B cell (primary cell): ENCODE results near the gene RMDN3. TPM values are rescaled to one million over a fixed set of nuclear protein-coding genes. Genes with fewer than 3 reads are reported as not detected.
A peak's percentile ranks its signal among the peaks of the same experiment; 100 is the strongest.

Experiments
- ATAC-seq: fragments of 200-7000 bp; cut with Tn5 transposase; one replicate; pipeline ENCODE4 v1.10.0; 2021; ENCODE audit warnings: low read depth, mild to moderate bottlenecking, moderate number of reproducible peaks, moderate library complexity
- CTCF ChIA-PET: fragments of 350-600 bp; sonication (Branson Sonifier 250); formaldehyde crosslinking; loops from one replicate; lab custom pipeline; 2021; ENCODE audit warnings: antibody characterized with exemption, inconsistent platforms; lab: Charles Lee
- POLR2A ChIA-PET: fragments of 350-600 bp; sonication (Branson Sonifier 250); formaldehyde crosslinking; loops from one replicate; lab custom pipeline; 2021; ENCODE audit warnings: antibody characterized with exemption; lab: Charles Lee
- DNase-seq: peaks from one replicate; pipeline ENCODE4 v3.0.0; 2013
- H2AFZ ChIP-seq: 2 replicates; pipeline ENCODE4 v1.6.1; 2012; ENCODE audit warnings: mild to moderate bottlenecking, low read depth, low read length; ENCODE audit not compliant: insufficient read depth, poor library complexity, severe bottlenecking
- H3K27ac ChIP-seq, 2 donors: 1 replicate in 1 of 2; 2 replicates in 1 of 2; pipeline ENCODE4 v1.5.1; 2012 to 2013; ENCODE audit warnings: low read length in 2 of 2, mild to moderate bottlenecking in 2 of 2, moderate library complexity in 1 of 2
- H3K27me3 ChIP-seq, 4 experiments: fragments of 200-600 bp in 1 of 4; sonication (generic) in 1 of 4; replicated peaks in 1 of 4; 1 replicate in 2 of 4; 2 replicates in 2 of 4; pipeline versions ENCODE4 v1.6.1 to v1.7.0; 2013 to 2016; ENCODE audit warnings: low read length in 3 of 4, mild to moderate bottlenecking in 2 of 4, mixed read lengths in 1 of 4, moderate library complexity in 1 of 4; ENCODE audit not compliant: insufficient read depth in 4 of 4, control insufficient read depth in 3 of 4; ENCODE audit errors: control extremely low read depth in 1 of 4
- H3K36me3 ChIP-seq, 2 experiments: replicated peaks in 1 of 2; 1 replicate in 1 of 2; 2 replicates in 1 of 2; pipeline versions ENCODE4 v1.6.1 to v1.7.1; 2013; ENCODE audit warnings: low read length in 1 of 2; ENCODE audit not compliant: insufficient read depth in 2 of 2, control insufficient read depth in 1 of 2; ENCODE audit errors: control extremely low read depth in 1 of 2, extremely low read depth in 1 of 2
- H3K4me1 ChIP-seq, 2 donors: fragments of 200-600 bp in 1 of 2; sonication (generic) in 1 of 2; 1 replicate in 1 of 2; 2 replicates in 1 of 2; pipeline versions ENCODE4 v1.5.1 to v1.6.1; 2013 to 2017; ENCODE audit warnings: low read length in 2 of 2; ENCODE audit not compliant: control insufficient read depth in 2 of 2, insufficient read depth in 2 of 2
- H3K4me2 ChIP-seq: replicated peaks from 2 replicates; pipeline ENCODE3; 2012; ENCODE audit warnings: mild to moderate bottlenecking, low read depth, low read length; ENCODE audit not compliant: poor library complexity, severe bottlenecking
- H3K4me3 ChIP-seq, 5 experiments: fragments of 200-600 bp in 1 of 5; sonication (generic) in 1 of 5; 1 replicate in 3 of 5; 2 replicates in 2 of 5; pipeline versions ENCODE4 v1.5.1 to v1.7.0; 2011 to 2016; ENCODE audit warnings: low read length in 4 of 5, mild to moderate bottlenecking in 4 of 5, low read depth in 2 of 5, control low read depth in 1 of 5, moderate library complexity in 1 of 5; ENCODE audit not compliant: insufficient read depth in 1 of 5; ENCODE audit errors: control extremely low read depth in 1 of 5, extremely low read depth in 1 of 5
- H3K79me2 ChIP-seq: fragments of 200-600 bp; sonication (generic); one replicate; pipeline ENCODE4 v1.6.0; 2016; ENCODE audit warnings: low read length; ENCODE audit not compliant: control insufficient read depth, insufficient read depth
- H3K9ac ChIP-seq: fragments of 200-600 bp; sonication (generic); 2 replicates; pipeline ENCODE4 v1.6.1; 2017; ENCODE audit warnings: mild to moderate bottlenecking, low read length, moderate library complexity
- H3K9me3 ChIP-seq, 3 donors: one replicate each; pipeline versions ENCODE4 v1.6.1 to v1.7.1; 2013; ENCODE audit warnings: low read length in 2 of 3; ENCODE audit not compliant: control insufficient read depth in 2 of 3, insufficient read depth in 1 of 3; ENCODE audit errors: control extremely low read depth in 1 of 3
- H4K20me1 ChIP-seq: 2 replicates; pipeline ENCODE4 v1.6.0; 2012; ENCODE audit warnings: mild to moderate bottlenecking, low read length; ENCODE audit not compliant: insufficient read depth, control insufficient read depth, poor library complexity, severe bottlenecking
- H3K27ac Mint-ChIP-seq: one replicate; pipeline ENCODE4 v1.8.0; 2021; ENCODE audit warnings: mixed read lengths
- H3K27me3 Mint-ChIP-seq: one replicate; pipeline ENCODE4 v1.8.0; 2021; ENCODE audit warnings: mixed read lengths
- H3K4me1 Mint-ChIP-seq: one replicate; pipeline ENCODE4 v1.8.0; 2021; ENCODE audit warnings: mixed read lengths
- H3K4me3 Mint-ChIP-seq: one replicate; pipeline ENCODE4 v1.8.0; 2021; ENCODE audit warnings: mixed read lengths
- H3K9me3 Mint-ChIP-seq: one replicate; pipeline ENCODE4 v1.8.0; 2022; ENCODE audit warnings: mixed read lengths; ENCODE audit not compliant: insufficient read depth
- EZH2 ChIP-seq: IDR thresholded peaks from 2 replicates; pipeline ENCODE4 v1.6.1; 2012; ENCODE audit warnings: borderline replicate concordance, low read depth, mild to moderate bottlenecking, moderate library complexity, low read length; ENCODE audit not compliant: insufficient read depth, poor library complexity, severe bottlenecking
- WGBS: methylation state at CpG from one replicate; pipeline ENCODE4 v1.1.5; 2013; ENCODE audit warnings: missing lambda C conversion rate; ENCODE audit not compliant: insufficient coverage; 5-methylcytosine and 5-hydroxymethylcytosine counted together
- intact Hi-C: fragments of 100-400 bp; cut with micrococcal nuclease; formaldehyde crosslinking; loops from one replicate; pipeline ENCODE4 v1.10.0; 2022
- polyA plus RNA-seq: library from polyadenylated mRNA; depleted of rRNA; stranded (reverse); fragments of >200 nt; gene quantifications from 2 replicates; pipeline ENCODE4 v1.2.3, GENCODE V29; 2012
- total RNA-seq, 2 donors: library from RNA; stranded (reverse); fragments of 120-200 nt in 1 of 2; gene quantifications; 1 replicate in 1 of 2; 2 replicates in 1 of 2; pipeline versions ENCODE4 v1.2.3 to v1.2.4, GENCODE V29; 2013 to 2022
- TF ChIP-seq, protein P1 (sequence below): fragments of 200-600 bp; IDR thresholded peaks from one replicate; pipeline ENCODE4 v1.8.0; 2022; ENCODE audit warnings: antibody characterized with exemption, mild to moderate bottlenecking

Gene RMDN3
- total and polyA plus RNA-seq, 2 donors (not counting 1 experiment from before 2014, with no cell fraction given) = 12.4 to 22.1 TPM

DNA sequence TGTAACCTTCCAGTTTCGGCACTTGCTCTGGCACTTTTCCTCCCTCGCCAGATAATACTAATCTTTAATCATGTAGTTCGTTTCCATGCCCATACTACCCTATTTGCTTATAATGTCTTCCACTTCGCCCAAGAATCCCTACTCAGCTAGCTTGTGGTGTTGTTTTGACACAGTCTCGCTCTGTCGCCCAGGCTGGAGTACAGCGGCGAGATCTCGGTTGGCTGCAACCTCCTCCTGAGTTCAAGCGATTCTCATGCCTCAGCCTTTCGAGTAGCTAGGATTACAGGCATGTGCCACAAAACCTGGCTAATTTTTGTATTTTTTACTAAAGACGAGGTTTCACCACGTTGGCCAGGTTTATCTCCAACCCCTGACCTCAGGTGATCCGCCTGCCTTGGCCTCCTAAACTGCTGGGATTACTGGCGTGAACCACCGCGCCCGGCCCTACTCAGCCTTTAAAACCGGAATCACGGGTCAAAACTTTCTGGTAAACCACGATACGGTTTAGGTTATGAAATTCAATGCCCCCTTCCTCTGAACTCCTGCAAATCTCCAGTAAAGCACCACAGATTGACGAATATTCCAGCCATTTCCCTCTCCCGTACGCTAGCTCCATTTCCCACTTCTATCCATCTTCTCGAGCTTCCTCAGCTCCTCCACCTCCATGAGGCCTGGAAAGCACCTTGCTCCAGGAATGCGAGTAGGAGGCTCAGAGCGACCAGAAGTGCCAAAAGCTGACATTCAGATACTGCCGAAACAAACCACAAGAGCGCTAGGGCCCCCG lies 61.0 kb downstream of the RMDN3 start:
- H3K27ac Mint-ChIP-seq = peak overlapping the region; percentile 99
- peaks cover 3% of the 10 kb centered on the region for H3K79me2 ChIP-seq
- TF ChIP-seq, protein P1, sequence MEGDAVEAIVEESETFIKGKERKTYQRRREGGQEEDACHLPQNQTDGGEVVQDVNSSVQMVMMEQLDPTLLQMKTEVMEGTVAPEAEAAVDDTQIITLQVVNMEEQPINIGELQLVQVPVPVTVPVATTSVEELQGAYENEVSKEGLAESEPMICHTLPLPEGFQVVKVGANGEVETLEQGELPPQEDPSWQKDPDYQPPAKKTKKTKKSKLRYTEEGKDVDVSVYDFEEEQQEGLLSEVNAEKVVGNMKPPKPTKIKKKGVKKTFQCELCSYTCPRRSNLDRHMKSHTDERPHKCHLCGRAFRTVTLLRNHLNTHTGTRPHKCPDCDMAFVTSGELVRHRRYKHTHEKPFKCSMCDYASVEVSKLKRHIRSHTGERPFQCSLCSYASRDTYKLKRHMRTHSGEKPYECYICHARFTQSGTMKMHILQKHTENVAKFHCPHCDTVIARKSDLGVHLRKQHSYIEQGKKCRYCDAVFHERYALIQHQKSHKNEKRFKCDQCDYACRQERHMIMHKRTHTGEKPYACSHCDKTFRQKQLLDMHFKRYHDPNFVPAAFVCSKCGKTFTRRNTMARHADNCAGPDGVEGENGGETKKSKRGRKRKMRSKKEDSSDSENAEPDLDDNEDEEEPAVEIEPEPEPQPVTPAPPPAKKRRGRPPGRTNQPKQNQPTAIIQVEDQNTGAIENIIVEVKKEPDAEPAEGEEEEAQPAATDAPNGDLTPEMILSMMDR = no peak
- no peak for TF ChIP-seq EZH2
- CTCF ChIA-PET = interaction anchor here (0.6 to 4.6 kb wide), 20 partner anchors 15 to 490 kb away, joined by 3 to 29 read pairs (median 4); partner anchors contain the start of genes C15orf62, DNAJC17, GCHFR and VPS18
- H3K9me3 Mint-ChIP-seq = no peaks in the 10 kb centered on the region
- DNase-seq (peak; percentile 43), ATAC-seq (no peak)
- H3K4me3 Mint-ChIP-seq = peak overlapping the region; percentile 100
- H3K9ac ChIP-seq = peak overlapping the region; percentile 88
- peak overlapping the region; percentile 85 for H2AFZ ChIP-seq
- H4K20me1 ChIP-seq = no peaks in the 10 kb centered on the region
- H3K27ac ChIP-seq = peak overlapping the region; percentile 93 to 94
- no peaks in the 10 kb centered on the region for H3K9me3 ChIP-seq
- H3K27me3 Mint-ChIP-seq = no peaks in the 10 kb centered on the region
- peak overlapping the region; percentile 84 to 100 (median 87) for H3K4me3 ChIP-seq
- peak overlapping the region; percentile 88 for H3K4me2 ChIP-seq
- 11% methylated on average over 31 of the region's 31 CpGs for WGBS
- POLR2A ChIA-PET = interaction anchor here (0.6 to 2.4 kb wide), 12 partner anchors 14 to 201 kb away, joined by 3 to 14 read pairs (median 4); partner anchors contain the start of genes C15orf62, CCDC32, DNAJC17 and GCHFR
- H3K4me1 ChIP-seq = peaks cover 7 to 18% of the 10 kb centered on the region in 2 donors
- H3K4me1 Mint-ChIP-seq = peaks cover 25% of the 10 kb centered on the region
- intact Hi-C loops = loop anchor here (1.0 to 10.0 kb wide), 8 partner anchors 15 to 1281 kb away; partner anchors contain the start of genes C15orf62, DNAJC17, EHD4 and RMDN3
- H3K36me3 ChIP-seq = peaks cover 0 to 4% of the 10 kb centered on the region in 2 experiments
- no peaks in the 10 kb centered on the region for H3K27me3 ChIP-seq
